T-helper 2 cell (primary cell): Measurements from ENCODE around the gene EMD.
"Not testable (repeated sequence)": the region's sequence is repeated elsewhere in the genome, so short reads cannot be mapped to it uniquely, and the experiment has no call there.

Experiments
- DNase-seq, 5 experiments: peaks; one replicate each; pipeline versions ENCODE4 v3.0.0 to v3.0.0-alpha.2; 2012 to 2022

EMD gene

GRCh38 chrX:154397888-154398667 is 19.0 kb downstream of the EMD start, which contains the start of gene RPL10:
Gene RPL10, plus strand, starts transcription at chrX:154398377. Its CDS starts 143 bp downstream, at chrX:154398520.
- DNase-seq = peak; percentile 63 to 97 (median 82)

- peak; percentile 46 to 91 (median 68) for DNase-seq
Measured at GRCh38 chrX:154398668-154399526, 19.8 kb downstream of the EMD start.

GRCh38 chrX:154399527-154400368 is 20.7 kb downstream of the EMD start:
- peak in 4 of 5 experiments; percentile 7 to 53 (median 24) for DNase-seq

GRCh38 chrX:154400369-154400817 is 21.3 kb downstream of the EMD start:
- not testable (repeated sequence) for DNase-seq

- peak in 2 of 5 experiments; percentile 10 to 18 for DNase-seq
Measured at GRCh38 chrX:154401045-154401799, 22.1 kb downstream of the EMD start.

GRCh38 chrX:154401918-154402621 is 23.0 kb downstream of the EMD start:
- no peak for DNase-seq

GRCh38 chrX:154402622-154403127 is 23.6 kb downstream of the EMD start:
- DNase-seq = no peak

GRCh38 chrX:154403192-154403591 is 24.1 kb downstream of the EMD start:
- DNase-seq = no peak

- DNase-seq = no peak
Measured at GRCh38 chrX:154403858-154404257, 24.8 kb downstream of the EMD start.

- DNase-seq = no peak
Measured at GRCh38 chrX:154404625-154405192, 25.6 kb downstream of the EMD start.

GRCh38 chrX:154408659-154409221 is 29.6 kb downstream of the EMD start:
- DNase-seq = no peak

- DNase-seq = no peak
Measured at GRCh38 chrX:154409222-154409871, 30.3 kb downstream of the EMD start, which contains the start of gene DNASE1L1. Gene DNASE1L1, minus strand, starts transcription at chrX:154409254. Its CDS starts 3,686 bp downstream, at chrX:154405568.

GRCh38 chrX:154411981-154412340 is 32.9 kb downstream of the EMD start:
- peak in 4 of 5 experiments; percentile 22 to 78 (median 40) for DNase-seq

GRCh38 chrX:154412468-154412867 is 33.4 kb downstream of the EMD start:
- peak in 2 of 5 experiments; percentile 32 to 72 for DNase-seq

- DNase-seq = no peak
Measured at GRCh38 chrX:154413142-154413541, 34.0 kb downstream of the EMD start.

GRCh38 chrX:154417157-154417556 is 38.1 kb downstream of the EMD start:
- no peak for DNase-seq

- no peak for DNase-seq
Measured at GRCh38 chrX:154419189-154419588, 40.1 kb downstream of the EMD start.

- no peak for DNase-seq
Measured at GRCh38 chrX:154419688-154420401, 40.8 kb downstream of the EMD start.

GRCh38 chrX:154420402-154420756 is 41.3 kb downstream of the EMD start:
- DNase-seq = no peak
